IMR-90 (cell line): ENCODE data around the gene RECQL5. TPM values are rescaled to one million over a fixed set of nuclear protein-coding genes. Genes with fewer than 3 reads are reported as not detected.
A peak's percentile ranks its signal among the peaks of the same experiment; 100 is the strongest.

ENCODE experiments used
- ATAC-seq: fragments of 200-7000 bp; cut with Tn5 transposase; 2 replicates; pipeline ENCODE4 v1.9.1; 2020; ENCODE audit warnings: low read depth, mild to moderate bottlenecking, moderate library complexity
- BruUV-seq: library from RNA; stranded (reverse); fragments of 400-500 nt; replicated peaks from 2 replicates; lab custom pipeline; 2021; lab: Mats Ljungman, UMichigan
- CTCF ChIA-PET: fragments of 300-600 bp; formaldehyde crosslinking; extraction: SDS; loops from one replicate; lab custom pipeline; 2021; ENCODE audit warnings: antibody characterized with exemption; lab: Yijun Ruan, JAX
- POLR2A ChIA-PET: fragments of 300-600 bp; sonication (Branson Sonifier 250); formaldehyde crosslinking; loops from one replicate; lab custom pipeline; 2022; ENCODE audit warnings: antibody characterized with exemption; ENCODE audit not compliant: unreplicated experiment; lab: Charles Lee
- DNase-seq: peaks from one replicate; pipeline ENCODE4 v3.0.0; 2013
- H2AFZ ChIP-seq: replicated peaks from 2 replicates; pipeline ENCODE3; 2013; ENCODE audit warnings: low read length, mild to moderate bottlenecking; ENCODE audit not compliant: poor library complexity
- H2AK5ac ChIP-seq: 2 replicates; pipeline ENCODE4 v1.6.1; 2013; ENCODE audit warnings: low read depth, low read length, inconsistent platforms
- H2AK9ac ChIP-seq: replicated peaks from 2 replicates; pipeline ENCODE3; 2013; ENCODE audit warnings: mild to moderate bottlenecking, low read depth, low read length, moderate library complexity; ENCODE audit not compliant: poor library complexity
- H2BK120ac ChIP-seq: 2 replicates; pipeline ENCODE4 v1.6.1; 2013; ENCODE audit warnings: low read depth, low read length, inconsistent platforms
- H2BK15ac ChIP-seq: 3 replicates; pipeline ENCODE4 v1.6.1; 2013; ENCODE audit warnings: low read depth, low read length, inconsistent platforms
- H2BK20ac ChIP-seq: 2 replicates; pipeline ENCODE4 v1.6.1; 2013; ENCODE audit warnings: low read depth, mild to moderate bottlenecking, inconsistent platforms, low read length, moderate library complexity
- H2BK5ac ChIP-seq: 2 replicates; pipeline ENCODE4 v1.6.1; 2013; ENCODE audit warnings: mild to moderate bottlenecking, low read depth, low read length, inconsistent platforms; ENCODE audit not compliant: poor library complexity, severe bottlenecking
- H3K14ac ChIP-seq: replicated peaks from 2 replicates; pipeline ENCODE4 v1.6.1; 2013; ENCODE audit warnings: low read depth, low read length, inconsistent platforms
- H3K18ac ChIP-seq: 2 replicates; pipeline ENCODE4 v1.6.1; 2013; ENCODE audit warnings: low read depth, low read length, control low read depth
- H3K23ac ChIP-seq: 2 replicates; pipeline ENCODE4 v1.6.1; 2013; ENCODE audit warnings: low read depth, low read length, inconsistent platforms
- H3K27ac ChIP-seq: 2 replicates; pipeline ENCODE4 v1.5.1; 2013; ENCODE audit warnings: mild to moderate bottlenecking, control low read depth, low read length; ENCODE audit not compliant: insufficient read depth
- H3K27me3 ChIP-seq: 2 replicates; pipeline ENCODE4 v1.6.1; 2013; ENCODE audit warnings: low read length; ENCODE audit not compliant: control insufficient read depth, insufficient read depth
- H3K36me3 ChIP-seq: 2 replicates; pipeline ENCODE4 v1.6.1; 2013; ENCODE audit warnings: low read length, mixed read lengths; ENCODE audit not compliant: control insufficient read depth, insufficient read depth
- H3K4ac ChIP-seq: 2 replicates; pipeline ENCODE4 v1.6.1; 2013; ENCODE audit warnings: low read depth, low read length, inconsistent platforms
- H3K4me1 ChIP-seq: 2 replicates; pipeline ENCODE4 v1.6.1; 2013; ENCODE audit warnings: low read length, mixed read lengths; ENCODE audit not compliant: control insufficient read depth, insufficient read depth
- H3K4me2 ChIP-seq: 2 replicates; pipeline ENCODE4 v1.6.1; 2013; ENCODE audit warnings: low read depth, mild to moderate bottlenecking, control low read depth, low read length, moderate library complexity
- H3K4me3 ChIP-seq: 2 replicates; pipeline ENCODE4 v1.5.1; 2013; ENCODE audit warnings: low read depth, mild to moderate bottlenecking, control low read depth, low read length, moderate library complexity; ENCODE audit not compliant: insufficient read depth
- H3K56ac ChIP-seq: 2 replicates; pipeline ENCODE4 v1.6.1; 2013; ENCODE audit warnings: low read length, inconsistent platforms; ENCODE audit not compliant: insufficient read depth; ENCODE audit errors: extremely low read depth
- H3K79me1 ChIP-seq, 2 experiments: 2 replicates each; pipeline ENCODE4 v1.6.1; 2013; ENCODE audit warnings: low read length in 2 of 2, inconsistent platforms in 1 of 2, low read depth in 1 of 2
- H3K9ac ChIP-seq: 2 replicates; pipeline ENCODE4 v1.6.1; 2013; ENCODE audit warnings: low read depth, low read length, control low read depth
- H3K9me1 ChIP-seq: 2 replicates; pipeline ENCODE4 v1.6.1; 2013; ENCODE audit warnings: low read length, inconsistent platforms; ENCODE audit not compliant: insufficient read depth
- H3K9me3 ChIP-seq: 2 replicates; pipeline ENCODE4 v1.6.1; 2013; ENCODE audit warnings: low read length; ENCODE audit not compliant: control insufficient read depth, insufficient read depth
- H4K20me1 ChIP-seq: 2 replicates; pipeline ENCODE4 v1.6.1; 2013; ENCODE audit warnings: low read length, inconsistent platforms; ENCODE audit not compliant: insufficient read depth
- H4K5ac ChIP-seq: 2 replicates; pipeline ENCODE4 v1.6.1; 2013; ENCODE audit warnings: mild to moderate bottlenecking, low read depth, low read length, control low read depth
- H4K8ac ChIP-seq, 2 experiments: 2 replicates each; pipeline ENCODE4 v1.6.1; 2013; ENCODE audit warnings: low read depth in 2 of 2, low read length in 2 of 2, control low read depth in 1 of 2, inconsistent platforms in 1 of 2
- H4K91ac ChIP-seq: 2 replicates; pipeline ENCODE4 v1.6.1; 2013; ENCODE audit warnings: low read depth, low read length, inconsistent platforms; ENCODE audit not compliant: insufficient read depth
- BHLHE40 ChIP-seq: fragments of 150-350 bp; IDR thresholded peaks from 2 replicates; pipeline ENCODE4 v1.6.1; 2016; ENCODE audit warnings: mild to moderate bottlenecking, low read depth, low read length
- CEBPB ChIP-seq: IDR thresholded peaks from 2 replicates; pipeline ENCODE4 v1.6.1; 2012; ENCODE audit warnings: low read depth, low read length, improper control_type of control experiment
- CHD1 ChIP-seq: IDR thresholded peaks from 2 replicates; pipeline ENCODE4 v1.6.1; 2012; ENCODE audit warnings: low read depth, low read length, improper control_type of control experiment
- CTCF ChIP-seq: conservative IDR thresholded peaks from 2 replicates; pipeline ENCODE4 v1.5.1; 2012; ENCODE audit warnings: mild to moderate bottlenecking, low read depth, low read length, improper control_type of control experiment
- ELK1 ChIP-seq: fragments of 150-350 bp; IDR thresholded peaks from 2 replicates; pipeline ENCODE4 v1.6.1; 2016; ENCODE audit warnings: low read depth, mild to moderate bottlenecking, low read length, moderate library complexity, borderline replicate concordance
- FOS ChIP-seq: fragments of 150-350 bp; IDR thresholded peaks from 2 replicates; pipeline ENCODE4 v1.6.1; 2016; ENCODE audit warnings: low read depth, low read length
- MAFK ChIP-seq: IDR thresholded peaks from 2 replicates; pipeline ENCODE4 v1.6.1; 2012; ENCODE audit warnings: low read depth, low read length, improper control_type of control experiment
- MAZ ChIP-seq: IDR thresholded peaks from 2 replicates; pipeline ENCODE4 v1.6.1; 2012; ENCODE audit warnings: low read depth, mild to moderate bottlenecking, low read length, improper control_type of control experiment, moderate library complexity, borderline replicate concordance
- MXI1 ChIP-seq: IDR thresholded peaks from 2 replicates; pipeline ENCODE4 v1.6.1; 2012; ENCODE audit warnings: low read depth, mild to moderate bottlenecking, low read length, moderate library complexity, borderline replicate concordance
- NFE2L2 ChIP-seq: fragments of 150-350 bp; IDR thresholded peaks from 2 replicates; pipeline ENCODE4 v1.6.1; 2016; ENCODE audit warnings: low read depth, mild to moderate bottlenecking, low read length
- POLR2A ChIP-seq: IDR thresholded peaks from 2 replicates; pipeline ENCODE4 v1.6.1; 2012; ENCODE audit warnings: mild to moderate bottlenecking, low read depth, low read length
- RAD21 ChIP-seq: IDR thresholded peaks from 2 replicates; pipeline ENCODE4 v1.6.1; 2012; ENCODE audit warnings: low read length, improper control_type of control experiment
- RCOR1 ChIP-seq: IDR thresholded peaks from 2 replicates; pipeline ENCODE4 v1.6.1; 2012; ENCODE audit warnings: mild to moderate bottlenecking, low read length, improper control_type of control experiment; ENCODE audit not compliant: insufficient replicate concordance
- RFX5 ChIP-seq: IDR thresholded peaks from 2 replicates; pipeline ENCODE4 v1.8.0; 2012; ENCODE audit warnings: low read depth, mild to moderate bottlenecking, low read length, moderate library complexity
- SMC3 ChIP-seq: fragments of 150-350 bp; IDR thresholded peaks from 2 replicates; pipeline ENCODE4 v1.6.1; 2016; ENCODE audit warnings: low read depth, mild to moderate bottlenecking, antibody characterized with exemption, low read length, moderate library complexity
- USF2 ChIP-seq: fragments of 150-350 bp; IDR thresholded peaks from 2 replicates; pipeline ENCODE4 v1.6.1; 2017; ENCODE audit warnings: mild to moderate bottlenecking, antibody characterized with exemption, low read length, low read depth
- WGBS, 2 experiments: methylation state at CpG; one replicate each; pipeline versions ENCODE4 v1.1.5 to v1.1.7; 2013; ENCODE audit warnings: missing lambda C conversion rate in 2 of 2; ENCODE audit not compliant: insufficient read length in 1 of 2; ENCODE audit errors: extremely low coverage in 2 of 2; 5-methylcytosine and 5-hydroxymethylcytosine counted together
- dilution Hi-C: fragments of 300-500 bp; cut with HindIII; formaldehyde crosslinking; loops from one replicate; pipeline ENCODE4 v1.14.3; 2018; ENCODE audit warnings: low sequenced_read_pairs; ENCODE audit not compliant: unreplicated experiment
- in situ Hi-C: fragments of 300-500 bp; cut with MboI; formaldehyde crosslinking; loops from 3 replicates; pipeline ENCODE4 v1.14.3; 2019; ENCODE audit warnings: low sequenced_read_pairs, inconsistent platforms, mixed read lengths
- intact Hi-C: fragments of 100-400 bp; cut with micrococcal nuclease; formaldehyde crosslinking; loops from 2 replicates; pipeline ENCODE4 v1.10.0; 2022
- polyA plus RNA-seq, 3 experiments: library from polyadenylated mRNA; depleted of rRNA; stranded (reverse); fragments of >200 nt; gene quantifications; 2 replicates each; pipeline ENCODE4 v1.2.3, GENCODE V29; 2012; ENCODE audit warnings: low replicate concordance in 1 of 3
- total RNA-seq: library from RNA; depleted of rRNA; stranded (reverse); fragments of >200 nt; gene quantifications from 2 replicates; pipeline ENCODE4 v1.2.3, GENCODE V29; 2012

RECQL5 gene
- total and polyA plus RNA-seq, 2 of the 4 experiments (the other 2 are of a cell fraction), result 7.3 to 23.7 TPM

- in situ Hi-C loops (no loop called here), intact Hi-C loops (no loop called here), dilution Hi-C loops (no loop called here)
- H3K14ac ChIP-seq, result no peak overlapping the region
- no peak for DNase-seq
- ChIA-PET CTCF (interaction anchor here (5.1 kb wide), 1 partner anchor 10 kb away, joined by 30 read pairs; the partner anchor contains the start of gene SMIM5), POLR2A (no interaction called here)
- TF ChIP-seq MAFK (no peak), RFX5 (no peak), RCOR1 (no peak), USF2 (no peak), POLR2A (no peak), CEBPB (no peak), SMC3 (no peak), BHLHE40 (no peak), NFE2L2 (no peak), MAZ (no peak), MXI1 (no peak), ELK1 (no peak), CTCF (no peak), RAD21 (no peak), FOS (no peak), CHD1 (no peak)
- no peak overlapping the region for H3K18ac ChIP-seq
- no peak overlapping the region for H2AFZ ChIP-seq
- H3K23ac ChIP-seq, result no peak overlapping the region
- no peak overlapping the region for H4K91ac ChIP-seq
- no peaks in the 10 kb centered on the region for H3K27me3 ChIP-seq
- H2AK9ac ChIP-seq, result peak overlapping the region; percentile 42
- no TSS peak for BruUV-seq
- no peak overlapping the region for H4K5ac ChIP-seq
- no peaks in the 10 kb centered on the region for H3K9me3 ChIP-seq
- no peak overlapping the region for H2BK15ac ChIP-seq
- no peak for ATAC-seq
- no peak overlapping the region for H3K4me2 ChIP-seq
- no peaks in the 10 kb centered on the region; the same call in 1 of the 2 replicates for H4K20me1 ChIP-seq
- 93% methylated on average over 3 of the region's 7 CpGs; no CpG with 5 or more reads in 1 of the 2 experiments for WGBS, 2 experiments
- H3K27ac ChIP-seq, result no peak overlapping the region
- H2BK120ac ChIP-seq, result no peak overlapping the region
- no peak overlapping the region for H3K9ac ChIP-seq
- no peak overlapping the region for H3K4me3 ChIP-seq
- no peak overlapping the region for H3K4ac ChIP-seq
- H3K36me3 ChIP-seq, result peaks cover 15% of the 10 kb centered on the region
- no peak overlapping the region for H4K8ac ChIP-seq
- no peak overlapping the region for H2BK5ac ChIP-seq
- H2AK5ac ChIP-seq, result no peak overlapping the region
- H3K4me1 ChIP-seq, result no peaks in the 10 kb centered on the region
- H3K9me1 ChIP-seq, result no peaks in the 10 kb centered on the region
- no peak overlapping the region for H2BK20ac ChIP-seq
- H3K56ac ChIP-seq, result no peak overlapping the region
- H3K79me1 ChIP-seq, result no peaks in the 10 kb centered on the region; a peak in 1 of 4 replicates
Measured at GRCh38 chr17:75643643-75644017, 23.3 kb downstream of the RECQL5 start.
